Smooth muscle cell (in vitro differentiated cells): ENCODE measurements around the gene TLN1. TPM values are rescaled to one million over a fixed set of nuclear protein-coding genes. Genes with fewer than 3 reads are reported as not detected.
A peak's percentile ranks its signal among the peaks of the same experiment; 100 is the strongest.

Source experiments
- DNase-seq: peaks from one replicate; lab custom pipeline; 2025; ENCODE audit not compliant: unreplicated experiment; lab: John Stamatoyannopoulos, UW
- H2AFZ ChIP-seq: fragments of 200-600 bp; sonication (generic); 2 replicates; pipeline ENCODE4 v1.6.0; 2016; ENCODE audit warnings: antibody characterized with exemption, low read depth, mild to moderate bottlenecking
- H3F3A ChIP-seq: fragments of 200-600 bp; sonication (generic); 2 replicates; pipeline ENCODE4 v1.6.0; 2017; ENCODE audit warnings: antibody characterized with exemption, low read depth
- H3K27ac ChIP-seq: fragments of 200-600 bp; sonication (generic); 2 replicates; pipeline ENCODE4 v1.5.1; 2016; ENCODE audit warnings: low read depth, mild to moderate bottlenecking
- H3K27me3 ChIP-seq: fragments of 200-600 bp; sonication (generic); 2 replicates; pipeline ENCODE4 v1.6.1; 2016; ENCODE audit warnings: low read depth, mild to moderate bottlenecking
- H3K36me3 ChIP-seq: fragments of 200-600 bp; sonication (generic); 2 replicates; pipeline ENCODE4 v1.5.1; 2016; ENCODE audit warnings: low read depth
- H3K4me1 ChIP-seq: fragments of 200-600 bp; sonication (generic); 2 replicates; pipeline ENCODE4 v1.5.1; 2016; ENCODE audit warnings: low read depth
- H3K4me2 ChIP-seq: fragments of 200-600 bp; sonication (generic); 2 replicates; pipeline ENCODE4 v1.6.0; 2016; ENCODE audit warnings: mild to moderate bottlenecking
- H3K4me3 ChIP-seq: fragments of 200-600 bp; sonication (generic); 2 replicates; pipeline ENCODE4 v1.5.1; 2016; ENCODE audit warnings: mild to moderate bottlenecking
- H3K79me2 ChIP-seq: fragments of 200-600 bp; sonication (generic); 2 replicates; pipeline ENCODE4 v1.6.0; 2016; ENCODE audit warnings: low read depth, mild to moderate bottlenecking
- H3K9ac ChIP-seq: fragments of 200-600 bp; sonication (generic); 2 replicates; pipeline ENCODE4 v1.6.0; 2016; ENCODE audit warnings: low read depth
- H3K9me3 ChIP-seq: fragments of 200-600 bp; sonication (generic); replicated peaks from 2 replicates; pipeline ENCODE4 v1.5.1; 2016; ENCODE audit warnings: low read depth
- H4K20me1 ChIP-seq: fragments of 200-600 bp; sonication (generic); 2 replicates; pipeline ENCODE4 v1.6.0; 2016; ENCODE audit warnings: low read depth
- WGBS: methylation state at CpG from one replicate; pipeline ENCODE4 v1.1.7; 2016; ENCODE audit warnings: low lambda C conversion rate; 5-methylcytosine and 5-hydroxymethylcytosine counted together
- polyA plus RNA-seq: library from polyadenylated mRNA; unstranded; fragments of >200 nt; fragmentation: Nextera tagmentation; extraction: Ambion mirVana; gene quantifications from 2 replicates; pipeline ENCODE4 v1.2.1, GENCODE V29; 2016
- total RNA-seq: library from RNA; depleted of rRNA; stranded (reverse); fragments of >200 nt; gene quantifications from 2 replicates; pipeline ENCODE4 v1.2.3, GENCODE V29; 2014
- TF ChIP-seq, protein P1 (sequence below): fragments of 200-600 bp; sonication (generic); IDR thresholded peaks from 2 replicates; pipeline ENCODE4 v1.5.1; 2017; ENCODE audit warnings: borderline replicate concordance, mild to moderate bottlenecking, antibody characterized with exemption; ENCODE audit not compliant: insufficient read depth, poor library complexity, severe bottlenecking

TLN1 gene
- total and polyA plus RNA-seq, 2 experiments from 2014 or later: 130 to 145 TPM

DNA sequence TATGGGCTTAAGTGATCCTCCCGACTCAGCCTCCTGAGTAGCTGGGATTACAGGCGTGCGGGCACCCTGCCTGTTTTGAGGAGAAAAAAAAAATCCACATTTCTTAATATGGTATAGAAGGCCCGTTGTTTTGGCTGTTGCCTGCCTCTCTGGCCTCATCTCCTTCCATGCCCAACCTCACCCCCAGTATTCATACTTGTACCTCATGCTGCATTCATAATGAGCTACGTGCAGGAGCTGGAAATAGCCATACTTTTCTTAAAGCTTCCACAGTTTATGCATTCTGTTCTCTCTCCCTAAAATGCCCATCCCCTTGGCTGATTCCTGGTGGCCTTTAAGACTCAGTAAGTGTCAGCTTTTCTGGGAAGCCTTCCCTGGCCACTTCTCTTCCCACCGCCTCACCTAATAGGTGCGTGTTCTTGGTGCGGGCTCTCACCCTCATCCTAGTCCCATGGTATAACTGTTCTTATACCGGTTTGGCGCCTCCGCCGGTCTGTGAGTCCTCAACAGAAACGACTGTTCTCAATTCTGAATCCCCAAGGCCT, 40.2 kb downstream of the TLN1 start:
- WGBS: 67% methylated on average over 13 of the region's 13 CpGs
- no peaks in the 10 kb centered on the region for H3K36me3 ChIP-seq
- DNase-seq: no peak
- TF ChIP-seq, protein P1, sequence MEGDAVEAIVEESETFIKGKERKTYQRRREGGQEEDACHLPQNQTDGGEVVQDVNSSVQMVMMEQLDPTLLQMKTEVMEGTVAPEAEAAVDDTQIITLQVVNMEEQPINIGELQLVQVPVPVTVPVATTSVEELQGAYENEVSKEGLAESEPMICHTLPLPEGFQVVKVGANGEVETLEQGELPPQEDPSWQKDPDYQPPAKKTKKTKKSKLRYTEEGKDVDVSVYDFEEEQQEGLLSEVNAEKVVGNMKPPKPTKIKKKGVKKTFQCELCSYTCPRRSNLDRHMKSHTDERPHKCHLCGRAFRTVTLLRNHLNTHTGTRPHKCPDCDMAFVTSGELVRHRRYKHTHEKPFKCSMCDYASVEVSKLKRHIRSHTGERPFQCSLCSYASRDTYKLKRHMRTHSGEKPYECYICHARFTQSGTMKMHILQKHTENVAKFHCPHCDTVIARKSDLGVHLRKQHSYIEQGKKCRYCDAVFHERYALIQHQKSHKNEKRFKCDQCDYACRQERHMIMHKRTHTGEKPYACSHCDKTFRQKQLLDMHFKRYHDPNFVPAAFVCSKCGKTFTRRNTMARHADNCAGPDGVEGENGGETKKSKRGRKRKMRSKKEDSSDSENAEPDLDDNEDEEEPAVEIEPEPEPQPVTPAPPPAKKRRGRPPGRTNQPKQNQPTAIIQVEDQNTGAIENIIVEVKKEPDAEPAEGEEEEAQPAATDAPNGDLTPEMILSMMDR: no peak
- H3K4me3 ChIP-seq: no peak overlapping the region
- H3K4me1 ChIP-seq: peaks cover 18% of the 10 kb centered on the region
- H3K79me2 ChIP-seq: peaks cover 29% of the 10 kb centered on the region
- peaks cover 56% of the 10 kb centered on the region for H3F3A ChIP-seq
- peak overlapping the region; percentile 95 for H3K27ac ChIP-seq
- H3K4me2 ChIP-seq: peak overlapping the region; percentile 95
- no peaks in the 10 kb centered on the region for H3K27me3 ChIP-seq
- no peak overlapping the region for H2AFZ ChIP-seq
- no peaks in the 10 kb centered on the region for H3K9me3 ChIP-seq
- peaks cover 36% of the 10 kb centered on the region for H4K20me1 ChIP-seq
- H3K9ac ChIP-seq: no peak overlapping the region

DNA sequence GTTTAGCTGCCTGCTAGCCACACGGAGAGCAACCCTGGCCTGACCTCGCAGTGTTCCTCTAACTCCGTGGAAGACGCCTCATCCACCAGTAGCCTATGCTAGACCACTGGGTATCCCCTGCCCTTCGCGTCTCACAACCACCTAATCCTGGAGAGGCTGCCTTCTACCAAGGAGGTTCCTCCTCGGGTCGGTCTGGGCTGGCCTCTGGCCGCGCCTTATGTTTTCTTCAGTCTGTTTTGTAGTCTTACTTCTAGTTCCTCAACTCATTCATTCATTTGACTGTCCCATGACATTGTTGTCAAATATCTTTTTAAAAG, 40.7 kb downstream of the TLN1 start:
- Histone ChIP-seq H4K20me1 (peaks cover 40% of the 10 kb centered on the region), H3K36me3 (no peaks in the 10 kb centered on the region), H3F3A (peaks cover 58% of the 10 kb centered on the region), H3K9ac (no peak overlapping the region), H3K4me2 (peak overlapping the region; percentile 95), H3K27me3 (no peaks in the 10 kb centered on the region), H3K9me3 (no peaks in the 10 kb centered on the region), H3K79me2 (peaks cover 34% of the 10 kb centered on the region), H3K27ac (peak overlapping the region; percentile 95), H3K4me1 (peaks cover 18% of the 10 kb centered on the region), H2AFZ (no peak overlapping the region), H3K4me3 (peak overlapping the region; percentile 70)
- 10% methylated on average over 10 of the region's 10 CpGs for WGBS
- DNase-seq: no peak
- TF ChIP-seq, protein P1: no peak

DNA sequence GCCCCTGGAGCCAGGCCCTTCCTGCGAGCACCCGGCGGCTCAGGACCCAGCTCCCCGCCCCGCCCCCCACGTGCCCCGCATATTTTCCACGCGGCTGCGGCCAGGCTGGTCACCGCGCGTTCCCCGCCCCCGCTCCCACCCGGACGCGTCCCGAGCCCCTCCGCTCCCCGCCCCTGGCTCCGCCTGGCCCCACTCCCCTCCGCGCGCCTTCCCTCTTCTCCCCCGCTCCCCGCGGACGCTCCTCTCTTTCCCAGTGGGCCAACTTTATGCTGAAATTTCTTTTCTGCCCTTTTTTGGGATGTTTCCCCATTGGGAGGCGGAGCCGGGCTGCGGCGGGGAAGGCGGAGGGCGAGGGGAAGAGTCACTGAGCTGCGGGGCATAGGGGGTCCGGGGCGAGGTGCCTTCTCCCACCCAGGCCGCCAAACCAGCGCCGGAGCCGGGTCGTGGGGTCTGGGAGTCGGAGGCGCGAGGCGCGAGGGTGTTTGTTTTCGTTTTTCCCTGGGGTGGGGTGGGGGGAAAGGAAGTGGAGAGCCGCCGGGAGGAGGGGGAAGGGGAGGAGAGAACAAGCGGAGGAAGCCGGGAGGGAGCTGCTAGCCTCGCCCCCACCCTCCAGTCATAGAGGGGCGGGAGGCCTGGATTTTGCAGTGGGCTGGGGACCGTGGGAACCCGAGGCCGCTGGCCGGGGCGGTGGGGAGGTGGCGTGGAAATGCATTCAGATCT, 41.2 kb downstream of the TLN1 start:
- no peaks in the 10 kb centered on the region for H3K9me3 ChIP-seq
- H3K4me1 ChIP-seq: peaks cover 18% of the 10 kb centered on the region
- H3K27ac ChIP-seq: peak overlapping the region; percentile 95
- WGBS: 1% methylated on average over 14 of the region's 61 CpGs
- H3F3A ChIP-seq: peaks cover 55% of the 10 kb centered on the region
- peak; percentile 75 for DNase-seq
- H3K9ac ChIP-seq: peak overlapping the region; percentile 90
- peaks cover 40% of the 10 kb centered on the region for H4K20me1 ChIP-seq
- H3K4me3 ChIP-seq: peak overlapping the region; percentile 70
- H3K4me2 ChIP-seq: peak overlapping the region; percentile 95
- peaks cover 35% of the 10 kb centered on the region for H3K79me2 ChIP-seq
- no peaks in the 10 kb centered on the region for H3K36me3 ChIP-seq
- TF ChIP-seq, protein P1: no peak
- H3K27me3 ChIP-seq: no peaks in the 10 kb centered on the region
- no peak overlapping the region for H2AFZ ChIP-seq

DNA sequence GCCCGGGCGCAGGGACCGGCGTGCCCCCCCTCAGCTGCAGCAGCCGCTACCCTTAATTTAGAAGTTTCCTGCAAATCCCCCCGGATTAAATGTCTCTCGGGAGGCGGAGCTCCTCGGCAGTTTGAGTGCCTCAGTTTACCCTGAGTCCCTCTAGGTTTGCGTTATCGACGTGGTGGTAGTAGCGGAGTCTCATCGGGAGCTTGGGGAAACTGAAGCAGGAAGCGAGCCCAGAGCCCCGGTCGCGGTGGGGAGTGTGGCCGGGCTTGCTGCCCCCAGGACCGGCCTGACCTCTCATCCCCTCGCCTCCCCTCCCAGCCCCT, 41.7 kb downstream of the TLN1 start:
- Histone ChIP-seq H3K4me1 (peaks cover 18% of the 10 kb centered on the region), H2AFZ (no peak overlapping the region), H3K4me3 (peak overlapping the region; percentile 70), H4K20me1 (peaks cover 44% of the 10 kb centered on the region), H3K4me2 (peak overlapping the region; percentile 95), H3F3A (peaks cover 57% of the 10 kb centered on the region), H3K79me2 (peaks cover 35% of the 10 kb centered on the region), H3K9me3 (no peaks in the 10 kb centered on the region), H3K36me3 (no peaks in the 10 kb centered on the region), H3K27ac (peak overlapping the region; percentile 95), H3K9ac (peak overlapping the region; percentile 90), H3K27me3 (no peaks in the 10 kb centered on the region)
- TF ChIP-seq, protein P1: no peak
- DNase-seq: no peak
- under 1% methylated on average over 12 of the region's 21 CpGs for WGBS
